VCaP (cell line): Measurements from ENCODE around the gene NSMCE1.

Experiments used
- H3K27ac ChIP-seq: fragments of 450-650 bp; 2 replicates; pipeline ENCODE4 v1.5.1; 2017
- CTCF ChIP-seq: fragments of 450-650 bp; conservative IDR thresholded peaks from 2 replicates; pipeline ENCODE4 v1.5.1; 2017; ENCODE audit warnings: mild to moderate bottlenecking, moderate library complexity

Gene NSMCE1

GRCh38 chr16:27220527-27220926, 48.0 kb downstream of the NSMCE1 start:
- no peak overlapping the region for H3K27ac ChIP-seq
- no peak for TF ChIP-seq CTCF

GRCh38 chr16:27220120-27220519, 48.5 kb downstream of the NSMCE1 start:
- H3K27ac ChIP-seq, result no peak overlapping the region
- TF ChIP-seq CTCF, result no peak

- no peak overlapping the region for H3K27ac ChIP-seq
- TF ChIP-seq CTCF, result no peak
Measured at GRCh38 chr16:27219161-27219560, 49.4 kb downstream of the NSMCE1 start.

GRCh38 chr16:27218756-27219155, 49.8 kb downstream of the NSMCE1 start:
- no peak for TF ChIP-seq CTCF
- H3K27ac ChIP-seq, result no peak overlapping the region

- H3K27ac ChIP-seq, result no peak overlapping the region
- no peak for TF ChIP-seq CTCF
Measured at GRCh38 chr16:27217256-27217655, 51.3 kb downstream of the NSMCE1 start.

- no peak overlapping the region for H3K27ac ChIP-seq
- no peak for TF ChIP-seq CTCF
Measured at GRCh38 chr16:27216297-27216885, 52.2 kb downstream of the NSMCE1 start.

- no peak for TF ChIP-seq CTCF
- H3K27ac ChIP-seq, result no peak overlapping the region
Measured at GRCh38 chr16:27215660-27216059, 52.9 kb downstream of the NSMCE1 start.
